Sigmoid colon (tissue), 7 donors: ENCODE results near the gene TCTN1. TPM values are rescaled to one million over a fixed set of nuclear protein-coding genes. Genes with fewer than 3 reads are reported as not detected.
A peak's percentile ranks its signal among the peaks of the same experiment; 100 is the strongest.

Source experiments
- DNase-seq: peaks from one replicate; pipeline ENCODE4 v3.0.0-alpha.2; 2019
- H3K27ac ChIP-seq, 4 donors: fragments of 200-600 bp; sonication (generic); one replicate each; pipeline ENCODE4 v1.5.1; 2016 to 2019; ENCODE audit warnings: mild to moderate bottlenecking in 1 of 4
- H3K27me3 ChIP-seq, 3 donors: fragments of 200-600 bp; sonication (generic); one replicate each; pipeline ENCODE4 v1.5.1; 2019; ENCODE audit warnings: mild to moderate bottlenecking in 1 of 3
- H3K36me3 ChIP-seq, 4 donors: fragments of 200-600 bp; sonication (generic); one replicate each; pipeline ENCODE4 v1.5.1; 2016 to 2019
- H3K4me1 ChIP-seq, 4 donors: fragments of 200-600 bp; sonication (generic); one replicate each; pipeline ENCODE4 v1.5.1; 2017 to 2019
- H3K4me3 ChIP-seq, 4 donors: fragments of 200-600 bp; sonication (generic); one replicate each; pipeline ENCODE4 v1.5.1; 2017 to 2019; ENCODE audit warnings: mild to moderate bottlenecking in 2 of 4, moderate library complexity in 1 of 4
- H3K9me3 ChIP-seq, 4 donors: fragments of 200-600 bp in 3 of 4; sonication (generic) in 3 of 4; one replicate each; pipeline versions ENCODE4 v1.5.1 to v1.6.1; 2013 to 2019
- EP300 ChIP-seq, 4 donors: sonication (generic); formaldehyde crosslinking; IDR thresholded peaks; one replicate each; pipeline ENCODE4 v1.6.1; 2017; ENCODE audit warnings: antibody characterized with exemption in 4 of 4
- POLR2A ChIP-seq, 2 donors: fragments of 450-650 bp; IDR thresholded peaks; one replicate each; pipeline ENCODE4 v1.6.1; 2016; ENCODE audit warnings: antibody characterized with exemption in 2 of 2, mild to moderate bottlenecking in 2 of 2, moderate library complexity in 2 of 2
- POLR2AphosphoS5 ChIP-seq, 4 donors: sonication (generic); formaldehyde crosslinking; IDR thresholded peaks; one replicate each; pipeline ENCODE4 v1.6.1; 2017; ENCODE audit warnings: antibody characterized with exemption in 4 of 4
- WGBS, 2 donors: extraction: QIAGEN DNeasy Blood & Tissue Kit; methylation state at CpG; one replicate each; pipeline ENCODE4 v1.1.7; 2013; 5-methylcytosine and 5-hydroxymethylcytosine counted together
- intact Hi-C: fragments of 100-400 bp; cut with DNase I; formaldehyde crosslinking; loops from one replicate; pipeline ENCODE4 v1.15.1; 2023
- polyA plus RNA-seq, 3 donors: library from polyadenylated mRNA; stranded (reverse); fragments of 200-250 nt; gene quantifications; one replicate each; pipeline ENCODE4 v1.2.3, GENCODE V29; 2013
- total RNA-seq, 4 donors: library from RNA; depleted of rRNA; stranded (reverse); fragments of >200 nt; gene quantifications; one replicate each; pipeline ENCODE4 v1.1.0, GENCODE V29; 2016
- TF ChIP-seq, protein P1 (sequence below), 4 experiments: fragments of 450-650 bp in 3 of 4; fragments of 200-600 bp in 1 of 4; IDR thresholded peaks; one replicate each; pipeline ENCODE4 v1.5.1; 2016 to 2019; ENCODE audit warnings: antibody characterized with exemption in 4 of 4, mild to moderate bottlenecking in 3 of 4, moderate library complexity in 2 of 4
- donor health status: healthy with polysubstance abuse.
- donor health status: Bipolar disorder and iron deficiency.
- donor health status: healthy.

The TCTN1 gene
- total and polyA plus RNA-seq, 7 donors: 0.92 to 38.6 (median 34.6) TPM

DNA sequence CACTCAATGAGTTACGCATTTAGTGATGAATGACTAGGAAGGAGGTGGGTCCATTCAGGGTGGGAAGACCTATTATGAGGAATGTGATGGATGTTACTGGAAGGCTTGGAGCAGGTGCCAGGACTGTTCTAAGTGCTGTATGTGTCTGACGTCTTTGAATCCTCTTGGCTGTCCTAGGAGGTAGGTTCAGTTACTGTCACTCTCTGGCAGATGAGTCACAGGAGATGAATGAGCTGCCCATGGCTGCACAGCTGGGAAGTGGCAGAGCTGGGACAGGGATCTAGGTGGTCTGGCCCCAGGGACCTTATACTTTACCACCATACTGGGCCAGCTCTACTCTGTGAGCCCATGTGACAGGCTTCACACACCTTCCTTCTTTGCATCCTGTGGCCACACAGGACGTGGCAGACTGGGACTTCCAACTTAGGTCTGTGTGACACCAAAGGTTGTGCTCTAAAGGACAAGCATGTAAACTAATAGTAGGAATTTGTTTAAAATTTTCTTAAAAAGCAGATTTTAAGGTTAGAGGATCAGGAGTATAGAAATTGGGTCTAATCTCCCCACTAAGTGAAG, 24.0 kb downstream of the TCTN1 start:
- TF ChIP-seq POLR2AphosphoS5 (IDR thresholded peaks at IDR 0.05) (no peak), EP300 (IDR thresholded peaks at IDR 0.05) (no peak), POLR2A (IDR thresholded peaks at IDR 0.05) (no peak)
- TF ChIP-seq, protein P1, sequence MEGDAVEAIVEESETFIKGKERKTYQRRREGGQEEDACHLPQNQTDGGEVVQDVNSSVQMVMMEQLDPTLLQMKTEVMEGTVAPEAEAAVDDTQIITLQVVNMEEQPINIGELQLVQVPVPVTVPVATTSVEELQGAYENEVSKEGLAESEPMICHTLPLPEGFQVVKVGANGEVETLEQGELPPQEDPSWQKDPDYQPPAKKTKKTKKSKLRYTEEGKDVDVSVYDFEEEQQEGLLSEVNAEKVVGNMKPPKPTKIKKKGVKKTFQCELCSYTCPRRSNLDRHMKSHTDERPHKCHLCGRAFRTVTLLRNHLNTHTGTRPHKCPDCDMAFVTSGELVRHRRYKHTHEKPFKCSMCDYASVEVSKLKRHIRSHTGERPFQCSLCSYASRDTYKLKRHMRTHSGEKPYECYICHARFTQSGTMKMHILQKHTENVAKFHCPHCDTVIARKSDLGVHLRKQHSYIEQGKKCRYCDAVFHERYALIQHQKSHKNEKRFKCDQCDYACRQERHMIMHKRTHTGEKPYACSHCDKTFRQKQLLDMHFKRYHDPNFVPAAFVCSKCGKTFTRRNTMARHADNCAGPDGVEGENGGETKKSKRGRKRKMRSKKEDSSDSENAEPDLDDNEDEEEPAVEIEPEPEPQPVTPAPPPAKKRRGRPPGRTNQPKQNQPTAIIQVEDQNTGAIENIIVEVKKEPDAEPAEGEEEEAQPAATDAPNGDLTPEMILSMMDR (IDR thresholded peaks at IDR 0.05): no peak

DNA sequence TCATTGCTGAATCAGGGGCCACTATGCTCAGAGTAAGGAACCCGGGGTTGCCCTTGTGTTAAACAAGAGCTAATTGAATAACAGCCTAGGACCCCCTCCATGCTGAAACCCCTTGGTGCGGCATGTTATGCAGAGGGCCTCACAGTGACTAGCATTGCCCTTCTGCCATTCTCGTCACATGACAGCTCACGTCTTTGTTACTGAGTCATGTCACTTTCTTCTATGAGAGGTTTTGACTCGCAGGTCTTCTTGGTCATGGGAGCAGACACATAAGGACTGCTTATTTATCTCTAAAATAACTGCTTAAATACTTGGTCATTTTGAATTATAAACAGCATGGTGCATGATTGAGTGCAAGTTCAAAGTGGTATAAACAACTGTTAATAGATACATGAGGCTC, 24.9 kb downstream of the TCTN1 start:
- DNase-seq: no peak
- H3K4me1 ChIP-seq: peaks cover 0 to 33% (median 15%) of the 10 kb centered on the region in 4 donors
- H3K27me3 ChIP-seq: no peaks in the 10 kb centered on the region
- peak overlapping the region in 1 of 4 donors; percentile 51 for H3K27ac ChIP-seq
- peaks cover 0 to 18% (median 1%) of the 10 kb centered on the region in 4 donors for H3K36me3 ChIP-seq
- WGBS, 2 donors: 84 to 86% methylated on average over 5 of the region's 5 CpGs
- H3K9me3 ChIP-seq: no peaks in the 10 kb centered on the region
- no peak overlapping the region for H3K4me3 ChIP-seq
- intact Hi-C loops: no loop called here
- TF ChIP-seq POLR2A (IDR thresholded peaks at IDR 0.05) (no peak), POLR2AphosphoS5 (IDR thresholded peaks at IDR 0.05) (no peak), EP300 (IDR thresholded peaks at IDR 0.05) (no peak)
- TF ChIP-seq, protein P1 (IDR thresholded peaks at IDR 0.05): no peak

More for the DNA sequence above, 24.0 kb downstream of the TCTN1 start:
- WGBS, 2 donors: 71 to 79% methylated on average over 3 of the region's 3 CpGs
- Histone ChIP-seq H3K4me3 (no peak overlapping the region), H3K36me3 (peaks cover 0 to 27% (median 5%) of the 10 kb centered on the region in 4 donors), H3K9me3 (no peaks in the 10 kb centered on the region), H3K27ac (no peak overlapping the region), H3K27me3 (no peaks in the 10 kb centered on the region), H3K4me1 (peaks cover 0 to 33% (median 15%) of the 10 kb centered on the region in 4 donors)
- intact Hi-C loops: no loop called here
- no peak for DNase-seq

DNA sequence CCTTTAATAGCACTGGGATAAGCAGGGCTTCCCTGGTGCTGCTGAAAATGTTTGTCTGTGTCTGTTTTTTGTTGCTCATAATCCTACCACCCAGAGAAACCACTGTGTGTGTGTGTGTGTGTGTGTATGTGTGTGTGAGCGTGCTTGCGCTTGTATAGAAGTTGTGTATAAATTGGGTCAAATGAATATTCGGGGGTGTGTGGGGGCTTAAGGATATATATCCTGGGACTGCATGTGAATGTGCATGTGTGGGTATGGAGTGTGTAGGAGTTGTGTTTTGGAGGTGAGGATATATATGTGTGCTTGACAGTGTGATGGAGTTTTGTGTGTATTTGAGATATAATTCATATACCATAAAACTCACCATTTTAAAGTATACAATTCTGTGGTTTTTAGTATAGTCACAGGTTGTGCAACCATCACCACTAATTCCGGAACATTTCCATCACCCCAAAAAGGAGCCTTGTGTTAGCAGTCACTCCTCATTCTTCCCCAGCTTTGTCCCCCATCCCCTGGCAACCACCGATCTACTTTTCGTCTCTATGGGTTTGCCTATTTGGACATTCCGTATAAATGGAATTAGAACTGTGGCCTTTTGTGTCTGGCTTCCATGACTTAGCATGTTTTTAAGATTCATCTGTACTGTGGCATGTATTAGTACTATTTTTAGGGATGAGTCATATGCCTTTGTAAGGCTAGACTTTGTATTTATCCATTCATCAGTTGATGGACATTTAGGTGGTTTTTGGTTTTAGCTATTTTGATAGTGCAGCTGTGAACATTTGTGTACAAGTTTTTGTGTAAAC, 25.6 kb downstream of the TCTN1 start:
- no peaks in the 10 kb centered on the region for H3K9me3 ChIP-seq
- H3K36me3 ChIP-seq: peaks cover 0 to 11% (median 0%) of the 10 kb centered on the region in 4 donors
- DNase-seq: no peak
- intact Hi-C loops: no loop called here
- no peak overlapping the region for H3K4me3 ChIP-seq
- H3K27me3 ChIP-seq: no peaks in the 10 kb centered on the region
- H3K27ac ChIP-seq: peak overlapping the region in 1 of 4 donors; percentile 51
- peak in 1 of 4 donors; percentile 36 for TF ChIP-seq POLR2AphosphoS5 (IDR thresholded peaks at IDR 0.05)
- TF ChIP-seq, protein P1 (IDR thresholded peaks at IDR 0.05): no peak
- 86 to 91% methylated on average over 7 of the region's 7 CpGs for whole genome bisulfite sequencing, 2 donors
- peaks cover 0 to 33% (median 15%) of the 10 kb centered on the region in 4 donors for H3K4me1 ChIP-seq

DNA sequence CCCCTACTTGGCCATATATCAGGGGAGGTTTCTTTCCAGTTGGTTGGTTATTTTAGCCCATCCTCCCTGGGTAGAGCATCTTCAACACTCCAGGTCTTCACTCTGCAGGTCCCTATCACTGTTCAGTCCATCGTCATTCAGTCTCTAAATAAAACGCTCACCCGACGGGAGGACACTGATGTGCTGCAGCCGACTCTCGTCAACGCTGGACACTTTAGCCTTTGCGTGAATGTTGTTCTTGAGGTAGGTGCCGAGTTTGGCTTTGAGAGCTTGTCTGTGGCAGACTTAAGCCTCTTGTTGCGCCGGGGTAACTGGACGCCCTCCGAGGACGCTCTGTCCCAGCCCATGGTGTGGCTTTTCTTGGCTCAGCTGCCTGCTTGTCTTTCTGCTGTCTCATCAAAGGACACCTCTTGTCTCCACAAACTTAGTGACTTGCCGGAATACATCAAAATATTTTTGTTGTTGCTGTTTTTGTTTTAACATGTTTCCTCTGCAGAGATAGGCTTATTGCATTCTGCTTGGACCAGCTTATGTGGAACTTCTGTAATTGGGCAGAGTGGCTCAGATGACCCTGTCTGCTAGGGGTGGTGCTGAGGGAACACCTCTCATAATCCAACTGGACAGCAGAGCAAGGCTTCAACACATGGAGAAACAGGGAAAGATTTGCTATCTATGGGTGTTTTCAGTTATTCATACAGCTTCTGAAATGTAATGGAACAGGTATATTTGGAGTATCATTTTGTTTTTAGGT, 26.5 kb downstream of the TCTN1 start:
- Histone ChIP-seq H3K27me3 (no peaks in the 10 kb centered on the region), H3K4me1 (peaks cover 0 to 33% (median 15%) of the 10 kb centered on the region in 4 donors), H3K36me3 (peaks cover 0 to 11% (median 3%) of the 10 kb centered on the region in 4 donors), H3K9me3 (no peaks in the 10 kb centered on the region), H3K4me3 (no peak overlapping the region), H3K27ac (peak overlapping the region in 1 of 4 donors; percentile 51)
- intact Hi-C loops: no loop called here
- WGBS, 2 donors: 89 to 93% methylated on average over 15 of the region's 15 CpGs
- TF ChIP-seq POLR2AphosphoS5 (IDR thresholded peaks at IDR 0.05) (no peak), POLR2A (IDR thresholded peaks at IDR 0.05) (no peak), EP300 (IDR thresholded peaks at IDR 0.05) (no peak)
- TF ChIP-seq, protein P1 (IDR thresholded peaks at IDR 0.05): no peak
- DNase-seq: no peak
